NCI-H1694 (cell line): Measurements from ENCODE around the gene OR6B2.

Experiments used
- DNase-seq: peaks from one replicate; lab custom pipeline; 2025; lab: John Stamatoyannopoulos, UW

OR6B2 gene

GRCh38 chr2:240041363-240041762 is 11.1 kb upstream of the OR6B2 start:
- DNase-seq, result no peak

GRCh38 chr2:240037358-240037757 is 7.1 kb upstream of the OR6B2 start:
- no peak for DNase-seq

- no peak for DNase-seq
Observed at GRCh38 chr2:240033330-240033678, 3.1 kb upstream of the OR6B2 start.

GRCh38 chr2:240032406-240033329 is 2.4 kb upstream of the OR6B2 start:
- no peak for DNase-seq

GRCh38 chr2:240024766-240025165 is 5.5 kb downstream of the OR6B2 start:
- DNase-seq, result no peak

- no peak for DNase-seq
Observed at GRCh38 chr2:240023792-240024191, 6.4 kb downstream of the OR6B2 start.

GRCh38 chr2:240021488-240022104 is 8.6 kb downstream of the OR6B2 start:
- peak; percentile 89 for DNase-seq

GRCh38 chr2:240018071-240018750 is 12.0 kb downstream of the OR6B2 start:
- DNase-seq, result no peak

- DNase-seq, result no peak
Observed at GRCh38 chr2:240014327-240014726, 15.9 kb downstream of the OR6B2 start.

GRCh38 chr2:240013343-240013742 is 16.9 kb downstream of the OR6B2 start:
- DNase-seq, result no peak

GRCh38 chr2:240002983-240003382 is 27.2 kb downstream of the OR6B2 start:
- DNase-seq, result no peak

GRCh38 chr2:240000671-240001070 is 29.6 kb downstream of the OR6B2 start:
- no peak for DNase-seq

GRCh38 chr2:239997686-239998409 is 32.4 kb downstream of the OR6B2 start:
- no peak for DNase-seq

- no peak for DNase-seq
Observed at GRCh38 chr2:239994086-239994485, 36.1 kb downstream of the OR6B2 start.

- no peak for DNase-seq
Observed at GRCh38 chr2:239993291-239993690, 36.9 kb downstream of the OR6B2 start.

- peak; percentile 75 for DNase-seq
Observed at GRCh38 chr2:239991689-239992314, 38.4 kb downstream of the OR6B2 start.

- no peak for DNase-seq
Observed at GRCh38 chr2:239990966-239991365, 39.3 kb downstream of the OR6B2 start.

- no peak for DNase-seq
Observed at GRCh38 chr2:239985356-239985755, 44.9 kb downstream of the OR6B2 start.

- no peak for DNase-seq
Observed at GRCh38 chr2:239984421-239985194, 45.6 kb downstream of the OR6B2 start.

GRCh38 chr2:239983004-239983778 is 47.0 kb downstream of the OR6B2 start:
- DNase-seq, result no peak
